ENCODE data around the gene MEF2A. TPM values are rescaled to one million over a fixed set of nuclear protein-coding genes. Genes with fewer than 3 reads are reported as not detected.

Gene MEF2A
- total RNA-seq, 2 donors from 2014 or later = 164 to 168 TPM

DNA sequence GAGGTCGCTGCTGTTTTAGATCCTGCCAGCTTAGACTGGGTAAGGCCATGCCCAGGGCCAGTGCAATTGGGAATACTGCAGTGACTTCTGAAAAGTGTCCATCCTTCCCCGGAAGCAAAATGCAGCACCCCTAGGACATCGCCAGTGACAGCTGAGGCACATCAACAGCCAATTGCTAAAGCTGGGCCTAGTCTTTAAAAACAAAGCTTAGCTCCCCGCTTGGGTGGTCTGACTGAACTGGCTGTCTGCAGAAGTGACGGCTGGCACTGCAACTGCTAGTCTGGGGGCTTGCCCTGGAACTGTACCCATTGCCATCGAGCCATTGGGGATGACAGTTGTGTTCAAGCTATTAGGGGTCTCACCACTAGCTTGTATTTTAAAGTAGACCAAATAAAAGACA, 163.1 kb downstream of the MEF2A start:
- Histone ChIP-seq H3K36me3 (no peaks in the 10 kb centered on the region), H3K4me3 (no peak overlapping the region), H3K9me3 (no peaks in the 10 kb centered on the region), H3K27me3 (replicated peaks; ENCODE audit: insufficient read depth) (no peaks in the 10 kb centered on the region), H3K4me1 (ENCODE audit: control insufficient read depth in 1 of 2, low read depth in 2 of 2) (peaks cover 8 to 20% of the 10 kb centered on the region in 2 donors), H3K27ac (no peak overlapping the region)
- ATAC-seq (ENCODE audit: insufficient number of reproducible peaks, low FRiP score, low read depth) (no peak), DNase-seq (ENCODE audit: low spot score) (no peak)
- TF ChIP-seq CTCF (IDR thresholded peaks at IDR 0.05) = no peak

DNA sequence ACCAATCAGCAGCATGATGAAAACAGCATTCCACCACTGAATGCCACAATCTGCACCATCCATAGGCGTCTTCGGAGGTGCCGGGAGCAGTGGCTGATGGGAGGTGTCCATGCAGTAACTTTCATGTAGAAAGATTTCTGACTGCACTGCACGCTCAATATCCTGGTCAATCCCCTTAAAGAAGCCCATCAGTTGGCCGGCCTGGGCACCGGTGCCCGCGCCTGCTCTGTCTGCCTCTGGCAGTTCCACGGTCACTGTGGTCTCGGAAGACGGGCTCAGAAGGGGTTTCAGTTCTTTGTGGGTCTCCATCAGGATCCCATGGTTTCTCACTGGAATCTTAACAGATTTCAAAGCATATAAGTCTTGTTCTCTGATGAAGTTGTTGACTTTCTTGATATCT, 163.5 kb downstream of the MEF2A start:
- Histone ChIP-seq H3K9me3 (no peaks in the 10 kb centered on the region), H3K36me3 (no peaks in the 10 kb centered on the region), H3K27me3 (replicated peaks; ENCODE audit: insufficient read depth) (no peaks in the 10 kb centered on the region), H3K27ac (no peak overlapping the region), H3K4me1 (ENCODE audit: control insufficient read depth in 1 of 2, low read depth in 2 of 2) (peaks cover 8 to 20% of the 10 kb centered on the region in 2 donors), H3K4me3 (no peak overlapping the region)
- ATAC-seq (ENCODE audit: insufficient number of reproducible peaks, low FRiP score, low read depth) (no peak), DNase-seq (ENCODE audit: low spot score) (no peak)
- TF ChIP-seq CTCF (IDR thresholded peaks at IDR 0.05) = no peak

- H3K36me3 ChIP-seq = no peaks in the 10 kb centered on the region
- no peak for ATAC-seq (ENCODE audit: insufficient number of reproducible peaks, low FRiP score, low read depth)
- H3K27me3 ChIP-seq (replicated peaks; ENCODE audit: insufficient read depth) = no peaks in the 10 kb centered on the region
- TF ChIP-seq CTCF (IDR thresholded peaks at IDR 0.05) = peak; percentile 30
- H3K4me1 ChIP-seq (ENCODE audit: control insufficient read depth in 1 of 2, low read depth in 2 of 2) = peaks cover 8 to 20% of the 10 kb centered on the region in 2 donors
- no peak overlapping the region for H3K4me3 ChIP-seq
- H3K9me3 ChIP-seq = no peaks in the 10 kb centered on the region
- H3K27ac ChIP-seq = no peak overlapping the region
- DNase-seq (ENCODE audit: low spot score) = no peak
Observed at GRCh38 chr15:99729920-99730319, 164.1 kb downstream of the MEF2A start.

- H3K27me3 ChIP-seq (replicated peaks; ENCODE audit: insufficient read depth) = no peaks in the 10 kb centered on the region
- H3K36me3 ChIP-seq = no peaks in the 10 kb centered on the region
- no peak for DNase-seq (ENCODE audit: low spot score)
- peaks cover 8 to 20% of the 10 kb centered on the region in 2 donors for H3K4me1 ChIP-seq (ENCODE audit: control insufficient read depth in 1 of 2, low read depth in 2 of 2)
- H3K4me3 ChIP-seq = peak overlapping the region; percentile 81
- ATAC-seq (ENCODE audit: insufficient number of reproducible peaks, low FRiP score, low read depth) = no peak
- no peak for TF ChIP-seq CTCF (IDR thresholded peaks at IDR 0.05)
- H3K27ac ChIP-seq = peak overlapping the region in 1 of 2 donors; percentile 86
- H3K9me3 ChIP-seq = no peaks in the 10 kb centered on the region
Observed at GRCh38 chr15:99731336-99732123, 165.7 kb downstream of the MEF2A start.

DNA sequence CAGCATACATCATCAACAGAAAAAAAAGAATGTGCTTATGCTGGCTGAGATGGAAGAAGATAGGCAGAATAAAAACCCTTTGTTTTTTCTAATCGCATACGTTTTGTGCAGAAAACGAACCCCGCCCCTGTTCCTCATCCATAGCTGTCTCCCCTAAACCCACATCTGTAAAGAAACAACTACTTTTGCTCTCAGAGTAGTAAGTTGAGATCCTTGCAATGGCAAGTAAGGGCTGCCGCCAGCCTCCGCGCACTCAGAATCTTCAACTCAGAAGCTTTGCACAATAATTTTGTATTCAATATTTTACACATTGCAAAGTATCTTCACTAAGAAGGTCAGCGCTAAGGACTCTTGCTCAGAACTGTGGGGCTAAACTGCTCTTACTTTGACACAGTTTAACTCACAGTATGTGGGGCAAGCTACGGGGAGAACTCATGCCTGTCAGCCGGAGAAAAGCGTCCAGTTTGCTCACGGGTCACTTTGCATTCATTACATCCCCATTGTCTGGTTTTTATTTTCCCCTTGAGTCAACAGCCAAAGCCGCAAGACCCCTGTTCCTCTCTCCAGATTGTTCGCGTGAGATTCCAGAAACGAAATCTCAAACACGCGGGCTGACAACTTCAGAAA, 166.5 kb downstream of the MEF2A start:
- no peak for ATAC-seq (ENCODE audit: insufficient number of reproducible peaks, low FRiP score, low read depth)
- Histone ChIP-seq H3K36me3 (no peaks in the 10 kb centered on the region), H3K9me3 (no peaks in the 10 kb centered on the region), H3K4me1 (ENCODE audit: control insufficient read depth in 1 of 2, low read depth in 2 of 2) (peaks cover 8 to 20% of the 10 kb centered on the region in 2 donors), H3K27me3 (replicated peaks; ENCODE audit: insufficient read depth) (no peaks in the 10 kb centered on the region), H3K4me3 (peak overlapping the region; percentile 81), H3K27ac (peak overlapping the region; percentile 76 to 86)
- no peak for TF ChIP-seq CTCF (IDR thresholded peaks at IDR 0.05)
- DNase-seq (ENCODE audit: low spot score) = no peak
